HG03442 (cell line): ENCODE data around the gene LRRK2.
"Not testable (repeated sequence)": the region's sequence is repeated elsewhere in the genome, so short reads cannot be mapped to it uniquely, and the experiment has no call there.

Experiments used
- ATAC-seq: cut with Tn5 transposase; IDR thresholded peaks from one replicate; pipeline ENCODE4 v1.9.1; 2021; ENCODE audit warnings: mild to moderate bottlenecking, moderate library complexity; ENCODE audit not compliant: unreplicated experiment

LRRK2 gene

GRCh38 chr12:40312982-40313576 is 88.3 kb downstream of the LRRK2 start:
- no peak for ATAC-seq

- peak; percentile 80 for ATAC-seq
Observed at GRCh38 chr12:40313928-40314327, 89.1 kb downstream of the LRRK2 start.

GRCh38 chr12:40314927-40315326 is 90.1 kb downstream of the LRRK2 start:
- no peak for ATAC-seq

GRCh38 chr12:40315375-40315774 is 90.6 kb downstream of the LRRK2 start:
- no peak for ATAC-seq

- no peak for ATAC-seq
Observed at GRCh38 chr12:40324261-40324660, 99.5 kb downstream of the LRRK2 start.

- ATAC-seq = peak; percentile 98
Observed at GRCh38 chr12:40325349-40325960, 100.7 kb downstream of the LRRK2 start.

- ATAC-seq = no peak
Observed at GRCh38 chr12:40327535-40327934, 102.7 kb downstream of the LRRK2 start.

- no peak for ATAC-seq
Observed at GRCh38 chr12:40330180-40330579, 105.4 kb downstream of the LRRK2 start.

- ATAC-seq = no peak
Observed at GRCh38 chr12:40331886-40332285, 107.1 kb downstream of the LRRK2 start.

- no peak for ATAC-seq
Observed at GRCh38 chr12:40335991-40336390, 111.2 kb downstream of the LRRK2 start.

GRCh38 chr12:40336573-40337199 is 111.9 kb downstream of the LRRK2 start:
- peak; percentile 75 for ATAC-seq

- ATAC-seq = no peak
Observed at GRCh38 chr12:40338071-40338470, 113.3 kb downstream of the LRRK2 start.

GRCh38 chr12:40338621-40339020 is 113.8 kb downstream of the LRRK2 start:
- no peak for ATAC-seq

- ATAC-seq = peak; percentile 52
Observed at GRCh38 chr12:40342010-40342409, 117.2 kb downstream of the LRRK2 start.

- no peak for ATAC-seq
Observed at GRCh38 chr12:40343124-40343523, 118.3 kb downstream of the LRRK2 start.

- no peak for ATAC-seq
Observed at GRCh38 chr12:40344312-40344711, 119.5 kb downstream of the LRRK2 start.

- no peak for ATAC-seq
Observed at GRCh38 chr12:40351976-40352375, 127.2 kb downstream of the LRRK2 start.

GRCh38 chr12:40375076-40375475 is 150.3 kb downstream of the LRRK2 start:
- ATAC-seq = peak; percentile 51

GRCh38 chr12:40376533-40377267 is 151.9 kb downstream of the LRRK2 start:
- no peak for ATAC-seq

GRCh38 chr12:40378691-40379090 is 153.9 kb downstream of the LRRK2 start:
- no peak for ATAC-seq

GRCh38 chr12:40382217-40382616 is 157.4 kb downstream of the LRRK2 start:
- ATAC-seq = no peak

GRCh38 chr12:40387279-40387678 is 162.5 kb downstream of the LRRK2 start:
- not testable (repeated sequence) for ATAC-seq
